ENCODE measurements around the gene SDHC. TPM values are rescaled to one million over a fixed set of nuclear protein-coding genes. Genes with fewer than 3 reads are reported as not detected.

Gene SDHC
- total and polyA plus RNA-seq, 2 of the 8 experiments (the other 6 are each of a cell fraction or from before 2014, with no cell fraction given), result 224 to 305 TPM

DNA sequence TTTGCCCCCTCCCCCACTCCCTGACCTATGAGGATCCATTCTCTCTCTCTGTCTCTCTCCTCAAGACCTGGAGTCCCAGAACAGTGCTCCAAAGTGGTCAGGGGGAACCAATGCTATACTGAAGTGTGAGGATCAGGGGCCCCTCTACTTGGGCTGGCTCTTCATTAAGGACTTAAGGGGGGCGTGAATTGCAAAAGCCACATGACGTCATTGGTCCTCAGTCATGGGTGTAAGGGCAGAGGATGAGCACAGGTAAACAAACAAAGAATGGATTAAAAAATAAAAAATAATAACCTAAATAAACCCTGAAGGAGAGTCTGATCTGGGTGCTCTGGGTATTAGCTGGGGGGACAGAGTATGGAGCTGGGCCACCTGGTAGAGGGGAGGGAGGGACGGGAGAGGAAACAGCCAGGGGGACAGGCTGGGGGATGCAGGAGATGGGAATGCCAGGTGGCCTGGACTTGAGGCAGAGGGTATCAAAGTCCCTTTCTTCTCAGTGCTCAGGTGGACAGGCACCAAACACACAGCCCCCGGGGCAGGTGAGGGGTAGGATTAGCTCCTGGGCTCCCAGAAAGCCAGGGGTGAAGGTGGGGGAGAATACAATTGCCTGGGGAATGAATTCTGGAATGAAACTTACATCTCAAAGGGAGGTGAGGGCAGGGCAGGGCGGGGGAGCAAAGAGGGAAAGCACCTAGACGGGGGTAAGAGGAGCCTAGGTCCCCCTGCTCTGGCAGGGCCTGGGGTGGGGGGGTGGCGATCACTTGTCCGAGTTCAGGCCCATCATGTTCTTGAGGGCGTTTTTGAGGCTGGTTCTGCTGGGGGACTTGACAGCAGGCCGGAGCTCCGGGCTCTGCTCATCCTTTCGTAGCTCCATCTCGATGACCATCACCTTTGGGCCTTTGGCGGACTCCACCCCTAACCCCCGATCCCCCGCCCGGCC, 9.0 kb upstream of the SDHC start:
- Histone ChIP-seq H3K4me3 (ENCODE audit: extremely low read depth in 1 of 4, insufficient read depth in 2 of 4, low read depth in 3 of 4, low read length in 4 of 4) (peak overlapping the region; percentile 70 to 87 (median 79)), H2BK15ac (ENCODE audit: low read length) (no peak overlapping the region), H3K23me2 (ENCODE audit: low read depth, low read length) (peaks cover 5% of the 10 kb centered on the region; the same call in 1 of the 2 replicates), H2BK20ac (ENCODE audit: low read length) (no peak overlapping the region), H3K18ac (ENCODE audit: extremely low read depth, low read length) (peak overlapping the region; percentile 40; the same call in 1 of the 2 replicates), H3K79me2 (ENCODE audit: control insufficient read depth in 1 of 2, insufficient read depth in 2 of 2, low read length in 2 of 2) (peaks cover 0 to 8% of the 10 kb centered on the region in 2 experiments; a peak in 1 of 4 replicates), H2AFZ (ENCODE audit: low read length) (no peak overlapping the region), H3K14ac (ENCODE audit: insufficient read length) (no peak overlapping the region), H3K27ac (ENCODE audit: low read depth, low read length) (no peak overlapping the region), H4K5ac (ENCODE audit: insufficient read length, low read depth, low read length) (no peak overlapping the region), H3K36me3 (ENCODE audit: control insufficient read depth in 2 of 4, insufficient read depth in 4 of 4, low read length in 3 of 4) (no peaks in the 10 kb centered on the region), H3K4me2 (ENCODE audit: insufficient read depth in 1 of 2, low read depth in 2 of 2, low read length in 2 of 2) (peak overlapping the region; percentile 95 to 96), H2BK5ac (ENCODE audit: low read depth, low read length) (no peak overlapping the region), H2BK12ac (ENCODE audit: low read depth, low read length) (no peak overlapping the region), H2BK120ac (replicated peaks; ENCODE audit: low read depth, low read length) (no peak overlapping the region), H4K91ac (replicated peaks; ENCODE audit: insufficient read length, low read length) (no peak overlapping the region), H3K56ac (replicated peaks; ENCODE audit: insufficient read length, low read depth, low read length) (no peak overlapping the region), H2AK5ac (ENCODE audit: low read depth, low read length) (no peak overlapping the region), H3K4me1 (replicated peaks in 1 of 4; ENCODE audit: control insufficient read depth in 3 of 4, insufficient read depth in 4 of 4, low read length in 3 of 4) (peaks cover 0 to 16% (median 9%) of the 10 kb centered on the region in 4 experiments; a peak in 6 of 7 replicates), H3K27me3 (replicated peaks in 1 of 4; ENCODE audit: control insufficient read depth in 3 of 4, extremely low read depth in 1 of 4, insufficient read depth in 3 of 4, low read length in 3 of 4) (no peaks in the 10 kb centered on the region), H3K23ac (ENCODE audit: insufficient read length) (no peak overlapping the region), H4K20me1 (replicated peaks in 1 of 2; ENCODE audit: control insufficient read depth in 1 of 2, insufficient read depth in 2 of 2, low read length in 2 of 2) (no peaks in the 10 kb centered on the region), H3K4ac (replicated peaks; ENCODE audit: insufficient read length, low read depth, low read length) (no peak overlapping the region), H3K9me3 (ENCODE audit: insufficient read depth in 2 of 2, low read depth in 1 of 2, low read length in 1 of 2) (no peaks in the 10 kb centered on the region), H3K9ac (replicated peaks in 1 of 4; ENCODE audit: extremely low read depth in 1 of 4, low read depth in 3 of 4, low read length in 3 of 4) (peak overlapping the region in 1 of 4 experiments; percentile 14; a peak in 1 of 7 replicates), H3K79me1 (ENCODE audit: low read depth, low read length) (0 out of 2 replicates have a peak, but pooled peaks cover 3% of the 10 kb centered on the region), H4K8ac (ENCODE audit: extremely low read depth, insufficient read depth, low read length) (no peak overlapping the region)
- FAIRE-seq, result no peak
- ChIA-PET CTCF (ENCODE audit: partially characterized antibody) (interaction anchor here (0.7 to 12.1 kb wide), 19 partner anchors 13 to 132 kb away, joined by 3 to 201 read pairs (median 4); partner anchors contain the start of genes ADAMTS4, APOA2, FCER1G and PCP4L1), POLR2A (ENCODE audit: partially characterized antibody) (interaction anchor here (0.8 to 1.9 kb wide), 12 partner anchors 9 to 128 kb away, joined by 3 to 12 read pairs (median 3); partner anchors contain the start of genes B4GALT3, NDUFS2, PCP4L1 and SDHC)
- no peak for TF ChIP-seq TCF12 (IDR thresholded peaks at IDR 0.05; ENCODE audit: low read depth, low read length)
- TF ChIP-seq EP300 (IDR thresholded peaks at IDR 0.05; ENCODE audit: borderline replicate concordance in 1 of 2, low read depth in 2 of 2, low read length in 2 of 2), result peak in 1 of 2 experiments; percentile 33; a peak in 1 of 3 replicates
- TF ChIP-seq CREB1 (IDR thresholded peaks at IDR 0.05), result 0 out of 2 replicates have a peak, but pooled peaks have one; percentile 19
- TF ChIP-seq JUND (IDR thresholded peaks at IDR 0.05; ENCODE audit: low read length), result peak; percentile 73; the same call in 1 of the 2 replicates
- no peak for TF ChIP-seq ZNF274 (IDR thresholded peaks at IDR 0.05; ENCODE audit: borderline replicate concordance, extremely low read depth, low read length)
- DNase-seq (ENCODE audit: low read depth in 1 of 2, low spot score in 2 of 2), result peak in 1 of 2 experiments; percentile 54
- 11% methylated on average over 4 of the region's 17 CpGs; no CpG with 5 or more reads in 1 of the 2 experiments for WGBS, 2 experiments (ENCODE audit: extremely low coverage in 1 of 2, insufficient coverage in 1 of 2, insufficient read length in 1 of 2, insufficient replicate concordance in 2 of 2, low coverage in 1 of 2, low lambda C conversion rate in 2 of 2, missing lambda C conversion rate in 1 of 2)

Data from H1 (cell line).